ENCODE data around the gene DPP10.

The DPP10 gene

GRCh38 chr2:115484983-115485382, 1042.5 kb downstream of the DPP10 start:
- DNase-seq = no peak

- no peak for DNase-seq
Measured at GRCh38 chr2:115491186-115491793, 1048.8 kb downstream of the DPP10 start.

- no peak for DNase-seq
Measured at GRCh38 chr2:115505331-115505730, 1062.9 kb downstream of the DPP10 start.

- DNase-seq = no peak
Measured at GRCh38 chr2:115520727-115521126, 1078.3 kb downstream of the DPP10 start.

- DNase-seq = no peak
Measured at GRCh38 chr2:115524452-115524851, 1082.0 kb downstream of the DPP10 start.

DNA sequence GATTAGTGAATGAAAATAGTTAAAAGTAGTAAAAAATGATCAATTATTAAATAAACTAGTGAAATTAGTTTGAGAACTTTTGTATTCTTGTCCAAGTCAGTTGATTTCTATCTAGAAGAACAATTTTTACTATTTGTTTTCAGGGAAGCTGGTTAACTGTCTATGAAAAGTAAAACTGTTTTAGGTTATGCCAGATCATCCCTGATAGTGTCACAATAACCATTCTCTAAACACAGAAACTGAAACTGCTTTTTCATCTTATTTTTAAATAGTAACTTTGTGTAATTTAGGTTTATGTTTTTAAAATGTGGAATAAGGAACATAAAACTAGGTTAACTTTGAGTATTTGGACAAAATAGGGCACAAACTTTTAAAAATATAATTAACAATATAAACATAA, 1087.2 kb downstream of the DPP10 start:
- no peak for DNase-seq

DNA sequence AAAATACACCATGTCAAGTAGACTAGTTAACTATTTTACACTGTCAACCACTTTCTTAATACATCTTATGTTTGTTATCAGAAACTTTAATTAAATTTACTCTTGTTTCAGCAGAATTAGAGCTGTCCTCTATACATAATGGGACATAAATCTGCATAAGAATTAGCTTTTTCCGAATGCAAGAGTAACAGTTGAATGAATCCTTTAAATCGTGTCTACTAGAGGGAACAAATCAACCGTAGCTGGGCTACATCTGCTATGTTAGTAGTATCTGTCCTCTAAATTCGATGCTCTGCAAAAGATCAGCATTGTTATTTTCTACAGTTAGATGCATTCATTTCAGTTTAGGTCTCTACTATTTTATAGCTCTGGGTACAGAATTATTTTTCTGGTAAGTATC, 1090.6 kb downstream of the DPP10 start:
- DNase-seq = no peak

GRCh38 chr2:115541814-115542213, 1099.4 kb downstream of the DPP10 start:
- no peak for DNase-seq

DNA sequence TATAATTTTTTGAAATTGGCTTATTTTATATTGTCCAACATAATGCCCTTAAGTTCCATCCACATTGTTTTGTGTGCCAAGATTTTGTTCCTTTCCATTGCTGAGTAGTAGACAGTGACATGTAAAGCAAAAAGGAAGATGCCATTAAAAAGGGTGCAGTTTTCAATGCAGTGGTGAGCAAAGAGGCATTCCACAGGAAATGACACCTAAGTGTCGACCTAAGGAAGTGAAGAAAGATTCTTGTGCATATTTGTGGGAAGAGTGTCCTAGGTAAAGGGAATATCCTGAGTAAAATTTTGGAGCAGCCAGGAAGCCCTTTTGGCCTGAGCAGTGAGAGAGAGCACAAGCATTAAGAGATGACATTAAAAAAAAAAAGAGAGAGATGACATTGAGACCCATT, 1099.9 kb downstream of the DPP10 start:
- no peak for DNase-seq

- no peak for DNase-seq
Measured at GRCh38 chr2:115543024-115543423, 1100.6 kb downstream of the DPP10 start.

GRCh38 chr2:115543461-115543860, 1101.0 kb downstream of the DPP10 start:
- no peak for DNase-seq

DNA sequence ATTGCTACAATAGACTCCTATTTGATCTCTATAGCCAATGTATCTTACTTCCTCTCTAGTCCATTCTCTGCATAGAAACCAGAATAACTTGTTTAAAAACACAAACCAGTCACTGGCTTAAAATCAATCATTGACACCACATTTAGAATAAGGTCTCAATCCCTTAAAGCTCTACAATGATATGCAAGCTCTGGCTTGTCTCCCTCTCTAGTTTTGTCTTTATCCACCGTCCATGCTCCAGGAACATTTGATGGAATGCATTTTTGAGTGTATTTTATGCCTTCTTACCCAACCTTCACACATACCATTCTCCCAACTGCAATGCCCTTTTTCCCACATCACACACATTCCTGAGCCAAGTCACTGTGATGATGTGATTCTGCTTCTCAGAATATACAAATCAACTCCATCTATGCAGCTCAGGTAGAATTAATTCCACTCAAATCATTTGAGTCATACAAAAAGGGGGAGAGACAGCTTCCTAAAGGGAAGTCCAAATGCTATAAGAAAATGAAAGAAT, 1107.2 kb downstream of the DPP10 start:
- no peak for DNase-seq

- DNase-seq = no peak
Measured at GRCh38 chr2:115552726-115553125, 1110.3 kb downstream of the DPP10 start.

DNA sequence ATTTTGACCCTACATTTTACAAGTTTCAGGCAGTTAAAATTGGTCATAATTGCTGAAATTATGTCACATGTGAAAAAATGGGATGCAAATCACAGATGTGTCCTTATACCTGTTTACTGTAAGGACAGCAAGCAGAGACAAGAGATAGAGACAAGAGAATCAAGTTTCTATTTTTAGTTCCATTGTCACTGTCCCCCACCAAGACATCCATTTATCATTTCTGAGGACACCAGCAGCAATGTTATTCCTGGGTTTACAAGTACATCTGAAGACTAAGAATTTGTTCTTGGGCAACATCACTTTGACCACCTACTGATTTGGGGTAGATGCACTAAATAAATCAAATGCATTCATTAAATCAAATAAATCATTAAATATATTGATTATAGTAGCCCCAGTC, 1111.7 kb downstream of the DPP10 start:
- no peak for DNase-seq

GRCh38 chr2:115558725-115559124, 1116.3 kb downstream of the DPP10 start:
- DNase-seq = no peak

DNA sequence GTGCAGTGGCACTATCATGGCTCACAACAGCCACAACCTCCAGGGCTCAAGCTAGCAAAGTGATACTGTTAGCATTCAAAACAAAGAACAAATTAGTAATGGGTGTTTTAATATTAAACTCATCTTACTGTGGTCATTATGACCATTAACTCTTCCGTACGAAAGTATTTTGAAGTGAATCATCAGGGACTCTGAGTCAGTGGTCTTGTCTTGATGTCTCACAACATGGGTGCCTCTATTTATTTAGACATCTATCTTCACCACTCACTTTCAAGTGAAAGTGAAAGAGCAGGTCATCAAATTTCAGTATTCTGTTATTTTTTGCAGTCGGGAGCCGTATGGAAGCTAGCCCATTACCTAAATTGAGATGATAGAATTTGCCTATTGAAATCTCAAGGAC, 1118.2 kb downstream of the DPP10 start:
- no peak for DNase-seq

DNA sequence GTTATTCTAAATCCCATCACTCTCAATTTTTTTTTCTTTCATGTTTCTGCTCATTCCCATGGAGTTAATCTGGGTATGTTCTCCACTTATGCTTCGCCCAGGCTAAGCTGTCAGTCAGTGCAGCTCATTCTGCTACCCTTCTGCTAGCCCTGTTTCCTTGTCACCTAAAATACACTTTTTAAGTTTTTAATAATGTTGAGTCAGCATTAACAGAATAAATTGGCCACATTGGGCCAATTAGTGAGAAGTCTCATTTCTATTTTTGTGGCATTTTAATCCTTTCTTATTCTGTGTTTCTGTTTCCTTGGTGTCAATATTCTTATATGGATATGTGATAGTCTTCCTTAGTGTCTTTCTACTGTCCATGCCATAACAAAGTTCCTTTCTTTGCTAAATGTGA, 1126.2 kb downstream of the DPP10 start:
- no peak for DNase-seq

DNA sequence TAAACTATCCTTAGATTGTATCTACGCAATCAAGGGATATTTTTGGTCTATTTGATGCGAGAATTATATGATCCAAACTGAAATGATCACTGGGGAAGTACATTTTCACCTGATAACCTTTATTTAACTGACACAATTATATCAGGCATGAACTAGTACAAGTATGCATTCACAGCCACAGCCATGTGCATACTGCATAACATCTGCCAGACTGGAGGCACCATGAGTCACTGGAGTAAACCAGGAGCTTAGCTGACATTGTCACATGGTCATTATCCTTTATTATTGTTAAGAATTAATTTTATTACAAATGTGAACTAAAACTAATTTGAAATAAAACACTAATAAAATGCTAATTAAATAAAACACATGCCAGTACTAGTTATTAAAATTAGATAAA, 1127.1 kb downstream of the DPP10 start:
- DNase-seq = no peak

- DNase-seq = no peak
Measured at GRCh38 chr2:115572746-115573145, 1130.3 kb downstream of the DPP10 start.

DNA sequence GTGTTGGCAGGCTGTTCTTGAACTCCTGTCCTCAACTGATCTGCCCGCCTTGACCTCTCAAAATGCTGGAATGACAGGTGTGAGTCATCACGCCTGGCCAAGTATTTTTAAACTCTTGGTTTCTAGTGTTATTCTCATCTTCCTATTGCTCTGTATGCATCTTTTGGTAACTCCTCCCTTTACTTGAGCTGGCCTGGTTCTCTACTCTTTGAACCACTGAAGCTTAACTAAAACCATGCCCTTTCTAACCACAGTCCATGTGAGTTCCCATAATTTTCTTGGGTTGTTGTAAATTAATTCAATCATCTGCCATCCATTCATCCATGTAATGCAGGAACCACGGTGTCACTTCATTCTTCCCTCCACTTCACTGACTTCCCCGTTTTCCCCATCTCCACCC, 1131.3 kb downstream of the DPP10 start:
- DNase-seq = no peak

DNA sequence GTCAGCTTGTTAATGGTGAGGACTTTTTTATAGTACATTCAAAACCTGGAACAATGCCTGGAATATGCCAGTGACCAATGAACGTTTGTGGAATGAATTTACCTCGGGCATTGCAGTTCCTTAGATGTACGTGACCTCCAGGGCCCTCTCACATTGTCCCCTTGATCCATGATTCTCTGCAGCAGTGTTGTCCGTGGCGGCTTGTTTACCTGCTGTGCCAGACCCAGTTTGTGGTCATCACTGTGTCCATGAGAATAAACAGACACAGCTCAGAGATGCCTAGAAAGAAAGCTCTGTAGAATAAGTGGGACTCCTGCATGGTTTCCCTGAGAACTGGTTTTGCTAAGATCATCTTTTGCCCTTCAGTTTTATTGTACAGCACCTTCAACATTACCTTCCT, 1132.2 kb downstream of the DPP10 start:
- DNase-seq = no peak

- no peak for DNase-seq
Measured at GRCh38 chr2:115580784-115581183, 1138.3 kb downstream of the DPP10 start.

DNA sequence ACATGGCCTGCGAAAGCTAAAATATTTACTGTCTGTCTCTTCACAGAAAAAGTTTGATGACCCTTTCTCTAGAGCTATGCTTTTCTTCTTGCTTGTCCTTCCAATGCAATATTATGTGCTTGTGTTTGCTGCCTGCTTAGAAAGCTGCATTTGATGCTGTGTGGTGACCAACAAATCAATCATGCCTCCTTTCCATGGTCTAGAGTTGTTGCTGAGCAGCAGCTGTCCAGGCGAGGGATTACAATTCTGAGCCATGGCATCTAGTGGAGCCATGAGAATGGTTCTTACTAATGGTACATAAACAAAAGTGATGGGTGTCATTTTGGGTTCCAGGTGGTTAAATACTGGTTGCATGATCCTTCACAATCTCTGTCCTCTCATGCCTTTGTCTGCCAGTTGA, 1142.1 kb downstream of the DPP10 start:
- no peak for DNase-seq

DNA sequence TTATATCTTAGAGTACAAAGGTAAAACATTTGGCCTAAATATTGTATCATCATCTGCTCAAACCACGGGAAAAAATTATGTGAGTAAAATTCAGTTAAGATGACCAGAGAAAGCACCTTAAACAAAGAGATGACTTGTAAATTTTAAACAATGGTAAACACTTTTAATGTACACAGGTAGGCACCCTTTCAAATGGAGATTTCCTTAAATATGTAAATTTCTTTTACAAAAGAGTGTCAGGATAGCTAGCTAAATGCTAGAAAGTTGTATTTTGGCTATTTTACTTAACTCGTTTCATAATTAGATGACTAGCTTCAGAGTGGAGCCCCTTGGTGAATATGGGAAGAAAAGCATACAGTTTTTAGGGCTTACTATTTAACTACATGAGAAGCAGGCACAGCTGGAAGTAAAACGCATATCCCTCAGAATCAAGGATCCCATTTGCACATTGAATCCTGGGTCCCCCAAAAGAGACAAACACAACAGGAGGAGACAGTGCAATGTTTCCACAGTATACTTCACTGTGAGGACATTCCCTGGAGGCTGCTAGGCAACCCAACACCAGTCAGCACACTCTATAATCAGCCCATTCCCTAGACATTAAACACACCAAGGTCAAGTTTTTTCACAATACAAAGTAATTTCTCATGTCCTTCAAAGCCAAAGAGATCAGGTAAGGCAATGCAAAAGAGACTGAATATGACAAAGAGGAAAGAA, 1154.4 kb downstream of the DPP10 start:
- no peak for DNase-seq

- no peak for DNase-seq
Measured at GRCh38 chr2:115603285-115603684, 1160.8 kb downstream of the DPP10 start.

Measured in activated CD4-positive, alpha-beta T cell treated with anti-CD3 and anti-CD28 coated beads, Interleukin-2, amount 50 U/mL, for 16 hours (primary cell).